Measurements from ENCODE around the gene LCN12. TPM values are rescaled to one million over a fixed set of nuclear protein-coding genes. Genes with fewer than 3 reads are reported as not detected.

The LCN12 gene
- polyA plus RNA-seq, 6 donors from 2014 or later: not detected

- peaks cover 4 to 11% (median 5%) of the 10 kb centered on the region in 3 donors for H3K4me1 Mint-ChIP-seq
- no peak overlapping the region for H3K27ac Mint-ChIP-seq
- ATAC-seq (ENCODE audit: low read depth in 2 of 2): no peak
Observed at GRCh38 chr9:136960938-136961275, 8.8 kb downstream of the LCN12 start.

DNA sequence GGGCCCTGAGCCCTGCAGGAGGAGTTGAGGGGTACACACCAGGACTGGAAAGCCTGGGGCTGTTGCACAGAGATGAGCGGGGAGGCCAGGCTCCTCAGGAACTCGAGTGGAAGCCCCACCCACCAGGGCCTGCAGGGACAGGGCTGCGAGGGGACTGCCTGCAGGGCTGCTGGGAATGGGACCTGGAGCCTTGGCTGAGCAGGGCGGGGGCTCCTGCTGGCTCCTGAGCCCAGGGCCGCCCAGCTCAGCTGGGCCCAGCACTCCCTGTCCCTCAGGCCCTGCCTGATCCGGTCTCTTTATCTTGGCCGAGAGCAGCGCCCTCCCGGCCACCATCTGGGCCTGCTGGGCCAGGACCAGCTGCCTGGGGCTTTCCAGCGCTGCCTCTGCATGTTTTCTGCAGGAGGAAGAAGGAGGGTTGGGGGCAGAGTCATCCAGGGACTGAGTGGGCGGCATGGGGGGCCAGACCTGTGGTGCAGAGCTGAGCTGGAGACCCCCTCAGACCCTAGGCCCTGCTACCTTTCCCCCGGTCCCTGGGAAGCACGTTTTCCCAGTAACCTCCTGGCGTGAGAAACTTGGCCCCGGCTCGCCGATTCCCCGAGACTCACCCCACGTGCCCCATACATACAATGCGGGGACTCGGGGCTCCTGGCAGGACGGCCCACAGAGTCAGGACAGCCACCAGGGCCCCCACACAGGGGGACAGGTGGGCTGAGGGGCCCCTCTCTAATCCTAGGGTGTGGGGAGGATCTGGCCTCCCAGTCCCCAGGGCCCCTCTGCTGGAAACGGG, 9.4 kb downstream of the LCN12 start:
- peaks cover 9 to 12% (median 11%) of the 10 kb centered on the region in 3 donors for H3K4me1 Mint-ChIP-seq
- no peak overlapping the region for H3K4me3 Mint-ChIP-seq
- H3K27me3 Mint-ChIP-seq: peaks cover 15 to 18% (median 15%) of the 10 kb centered on the region in 3 donors
- no peak overlapping the region for H3K27ac Mint-ChIP-seq
- ATAC-seq (ENCODE audit: low read depth in 2 of 2): no peak
- DNase-seq: no peak
- peaks cover 0 to 5% (median 0%) of the 10 kb centered on the region in 7 donors for H3K9me3 Mint-ChIP-seq
- peaks cover 0 to 6% of the 10 kb centered on the region in 2 donors for H3K36me3 Mint-ChIP-seq

More at GRCh38 chr9:136960938-136961275, 8.8 kb downstream of the LCN12 start:
- Mint-ChIP-seq H3K36me3 (peaks cover 0 to 9% of the 10 kb centered on the region in 2 donors), H3K27me3 (peaks cover 11 to 15% (median 12%) of the 10 kb centered on the region in 3 donors), H3K9me3 (peaks cover 0 to 7% (median 0%) of the 10 kb centered on the region in 7 donors), H3K4me3 (no peak overlapping the region)
- DNase-seq: no peak

GRCh38 chr9:136962163-136962562, 10.1 kb downstream of the LCN12 start:
- Mint-ChIP-seq H3K36me3 (no peaks in the 10 kb centered on the region), H3K27ac (no peak overlapping the region), H3K27me3 (peaks cover 9 to 19% (median 11%) of the 10 kb centered on the region in 3 donors), H3K4me1 (peaks cover 8 to 13% (median 9%) of the 10 kb centered on the region in 3 donors), H3K9me3 (no peaks in the 10 kb centered on the region), H3K4me3 (no peak overlapping the region)
- DNase-seq (no peak), ATAC-seq (ENCODE audit: low read depth in 2 of 2) (no peak)

- ATAC-seq (ENCODE audit: low read depth in 2 of 2) (no peak), DNase-seq (no peak)
- Mint-ChIP-seq H3K27ac (peak overlapping the region in 1 of 6 donors; percentile 54), H3K4me1 (peaks cover 8 to 13% (median 9%) of the 10 kb centered on the region in 3 donors), H3K27me3 (peaks cover 9 to 19% (median 11%) of the 10 kb centered on the region in 3 donors), H3K4me3 (no peak overlapping the region), H3K9me3 (no peaks in the 10 kb centered on the region), H3K36me3 (no peaks in the 10 kb centered on the region)
Observed at GRCh38 chr9:136962701-136963248, 10.7 kb downstream of the LCN12 start.

GRCh38 chr9:136963341-136963740, 11.3 kb downstream of the LCN12 start:
- peaks cover 9 to 19% (median 11%) of the 10 kb centered on the region in 3 donors for H3K27me3 Mint-ChIP-seq
- ATAC-seq (ENCODE audit: low read depth in 2 of 2) (no peak), DNase-seq (no peak)
- no peaks in the 10 kb centered on the region for H3K36me3 Mint-ChIP-seq
- no peak overlapping the region for H3K27ac Mint-ChIP-seq
- peaks cover 8 to 13% (median 9%) of the 10 kb centered on the region in 3 donors for H3K4me1 Mint-ChIP-seq
- no peaks in the 10 kb centered on the region for H3K9me3 Mint-ChIP-seq
- no peak overlapping the region for H3K4me3 Mint-ChIP-seq

DNA sequence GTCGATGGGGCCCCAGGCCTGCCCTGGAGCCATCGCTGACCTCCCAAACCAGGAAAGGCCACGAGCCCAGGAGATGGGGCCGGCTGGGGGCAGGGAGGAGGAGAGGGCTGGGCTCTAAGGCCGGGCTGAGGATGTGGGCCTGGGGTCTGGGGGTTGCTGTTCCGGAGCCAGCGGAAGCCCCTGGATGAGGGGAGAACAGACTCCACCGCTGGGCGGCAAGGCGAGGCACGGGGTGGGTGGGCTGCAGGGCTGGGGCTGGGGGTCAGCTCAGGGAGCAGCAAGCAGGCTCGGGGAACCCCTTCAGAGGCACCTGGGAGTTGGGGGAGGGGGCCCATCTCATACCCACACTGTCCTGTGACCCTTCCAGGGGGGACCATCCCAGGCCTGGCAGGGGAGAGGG, 11.7 kb downstream of the LCN12 start:
- H3K4me3 Mint-ChIP-seq: no peak overlapping the region
- no peaks in the 10 kb centered on the region for H3K36me3 Mint-ChIP-seq
- no peaks in the 10 kb centered on the region for H3K9me3 Mint-ChIP-seq
- no peak for DNase-seq
- no peak overlapping the region for H3K27ac Mint-ChIP-seq
- ATAC-seq (ENCODE audit: low read depth in 2 of 2): no peak
- H3K27me3 Mint-ChIP-seq: peaks cover 9 to 19% (median 11%) of the 10 kb centered on the region in 3 donors
- peaks cover 8 to 13% (median 9%) of the 10 kb centered on the region in 3 donors for H3K4me1 Mint-ChIP-seq

DNA sequence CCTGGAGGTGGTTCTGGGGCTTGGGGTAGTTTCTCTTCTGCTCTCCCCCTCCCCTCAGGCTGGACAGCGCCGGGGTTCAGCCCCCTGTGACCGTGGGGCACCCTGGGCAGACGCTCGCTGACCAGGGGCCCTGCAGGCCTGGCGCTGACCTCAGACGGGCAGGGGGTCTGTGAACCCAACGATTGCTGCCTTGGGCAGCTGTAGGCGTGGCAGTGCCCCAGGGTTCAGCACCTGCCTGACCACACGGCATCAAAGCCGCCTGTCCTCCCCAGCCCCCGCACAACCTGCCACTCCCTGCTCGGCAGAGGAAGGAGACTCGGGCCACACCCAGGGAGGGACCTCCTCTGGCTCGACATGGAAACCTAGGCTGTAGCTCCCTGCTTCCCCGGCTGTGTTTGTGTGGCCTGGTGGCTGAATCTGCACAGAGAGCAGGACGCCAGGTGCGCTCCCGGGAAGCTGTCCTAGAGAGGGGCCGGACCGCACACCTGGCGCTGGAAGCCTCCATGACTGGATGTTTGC, 12.2 kb downstream of the LCN12 start:
- Mint-ChIP-seq H3K27me3 (peaks cover 9 to 19% (median 11%) of the 10 kb centered on the region in 3 donors), H3K4me3 (no peak overlapping the region), H3K36me3 (no peaks in the 10 kb centered on the region), H3K27ac (no peak overlapping the region), H3K4me1 (peaks cover 8 to 13% (median 9%) of the 10 kb centered on the region in 3 donors), H3K9me3 (no peaks in the 10 kb centered on the region)
- no peak for DNase-seq
- no peak for ATAC-seq (ENCODE audit: low read depth in 2 of 2)

DNA sequence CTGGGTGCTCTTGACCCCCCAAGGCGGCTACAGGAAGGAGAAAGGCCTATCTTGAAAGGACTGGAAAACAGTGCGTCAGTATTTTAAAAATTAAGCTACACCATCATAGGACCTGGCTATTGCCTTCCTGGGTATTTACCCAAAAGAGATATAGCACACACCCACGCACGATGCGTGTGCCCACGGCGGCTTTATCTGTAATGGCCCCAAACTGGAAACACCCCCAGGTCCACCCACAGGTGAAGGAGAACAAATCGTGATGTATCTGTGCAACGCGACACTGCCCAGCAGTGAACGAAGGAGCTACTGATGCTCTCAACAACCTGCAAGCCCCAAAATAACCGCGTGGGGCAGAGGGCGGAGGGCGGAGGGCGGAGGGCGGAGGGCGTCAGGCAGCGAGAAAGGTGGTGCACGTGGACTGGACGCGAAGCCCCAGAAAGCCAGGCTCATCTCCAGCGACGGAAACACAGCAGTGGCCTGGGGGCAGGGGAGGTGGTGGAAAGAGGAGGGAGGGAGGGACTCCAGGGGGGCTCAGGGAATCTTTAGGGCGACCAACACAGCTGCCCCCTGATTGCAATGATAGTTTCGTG, 12.9 kb downstream of the LCN12 start:
- peaks cover 8 to 13% (median 9%) of the 10 kb centered on the region in 3 donors for H3K4me1 Mint-ChIP-seq
- no peak overlapping the region for H3K4me3 Mint-ChIP-seq
- H3K9me3 Mint-ChIP-seq: no peaks in the 10 kb centered on the region
- H3K27ac Mint-ChIP-seq: no peak overlapping the region
- peaks cover 9 to 21% (median 11%) of the 10 kb centered on the region in 3 donors for H3K27me3 Mint-ChIP-seq
- no peaks in the 10 kb centered on the region for H3K36me3 Mint-ChIP-seq
- DNase-seq (no peak), ATAC-seq (ENCODE audit: low read depth in 2 of 2) (no peak)

DNA sequence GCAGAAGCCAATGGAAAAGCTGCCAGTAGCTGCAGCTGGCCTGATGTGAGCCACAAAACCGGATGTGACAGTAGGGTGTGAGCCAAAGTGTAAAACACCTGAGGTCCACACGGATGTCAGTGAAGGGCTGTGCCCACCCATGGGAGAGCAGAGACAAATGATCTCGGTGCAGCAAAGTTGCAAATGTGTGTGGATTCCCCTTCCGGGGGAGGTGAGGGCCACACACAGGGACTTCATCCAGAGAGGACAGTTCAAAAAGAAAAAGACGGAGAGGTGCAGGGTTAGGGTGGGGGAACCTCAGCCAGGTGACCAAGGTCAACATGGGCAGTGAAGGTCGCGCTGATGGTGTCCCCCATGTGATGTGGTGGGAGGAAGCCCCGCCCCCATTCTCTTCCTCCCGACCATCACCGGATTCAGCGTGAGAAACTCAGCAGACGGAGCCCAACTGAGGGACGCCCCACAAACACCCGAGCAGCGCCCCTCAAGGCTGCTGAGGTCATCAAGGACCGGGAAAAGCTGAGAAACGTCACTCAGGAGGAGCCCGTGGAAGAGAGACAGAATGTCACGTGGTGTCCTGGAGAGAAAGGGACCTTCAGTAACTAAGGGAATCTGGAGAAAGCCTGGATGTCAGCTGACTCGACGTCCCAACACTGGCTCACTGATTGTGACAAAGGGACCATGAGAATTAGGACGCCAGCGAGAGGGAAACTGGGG, 13.9 kb downstream of the LCN12 start:
- H3K9me3 Mint-ChIP-seq: no peaks in the 10 kb centered on the region
- H3K27ac Mint-ChIP-seq: peak overlapping the region in 1 of 6 donors; percentile 15
- H3K4me3 Mint-ChIP-seq: peak overlapping the region; percentile 1 to 76 (median 40)
- ATAC-seq (ENCODE audit: low read depth in 2 of 2): peak in 1 of 2 donors; percentile 81
- DNase-seq: no peak
- H3K27me3 Mint-ChIP-seq: peaks cover 9 to 27% (median 11%) of the 10 kb centered on the region in 3 donors
- H3K4me1 Mint-ChIP-seq: peaks cover 8 to 13% (median 9%) of the 10 kb centered on the region in 3 donors
- H3K36me3 Mint-ChIP-seq: no peaks in the 10 kb centered on the region

DNA sequence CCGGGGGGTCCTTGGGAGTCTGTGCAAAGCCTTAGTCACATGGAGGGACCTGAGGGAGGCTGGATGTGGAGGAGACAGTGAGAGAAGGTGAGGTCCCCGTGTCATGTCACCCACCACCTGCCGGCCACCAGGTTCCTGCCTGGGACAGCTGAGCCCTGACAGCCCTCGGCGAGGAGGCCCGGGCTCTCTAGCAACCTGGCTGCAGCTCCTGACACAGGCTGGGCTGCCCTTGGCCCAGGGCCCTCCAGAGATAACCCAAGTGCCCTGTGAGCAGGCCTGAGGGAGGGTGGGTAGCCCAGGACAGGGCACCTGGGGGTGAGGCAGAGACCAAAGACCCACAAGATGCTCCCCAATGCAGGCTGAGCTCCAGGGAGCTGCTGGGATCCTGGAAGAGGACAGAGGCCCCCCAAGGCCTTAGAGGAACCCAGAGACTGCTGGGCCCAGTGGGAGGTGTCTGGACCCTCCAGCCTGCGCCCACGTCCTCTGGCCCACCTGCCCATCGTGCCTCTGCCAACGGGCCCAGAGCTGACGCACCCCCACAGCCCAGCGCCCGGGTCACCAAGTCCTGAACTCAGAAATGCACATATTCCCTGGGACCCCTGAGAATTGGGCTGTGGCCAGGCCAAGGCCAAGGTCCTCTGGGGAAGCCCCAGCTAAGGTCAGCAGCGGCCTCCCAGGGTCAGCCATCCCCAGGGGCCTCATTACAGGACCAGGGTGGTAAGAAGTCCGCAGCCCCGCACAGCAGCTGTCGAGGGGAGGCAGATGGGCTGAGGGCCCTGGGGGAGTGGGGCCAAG, 16.5 kb downstream of the LCN12 start:
- H3K27ac Mint-ChIP-seq: no peak overlapping the region
- no peak for ATAC-seq (ENCODE audit: low read depth in 2 of 2)
- H3K4me3 Mint-ChIP-seq: no peak overlapping the region
- H3K9me3 Mint-ChIP-seq: no peaks in the 10 kb centered on the region
- H3K36me3 Mint-ChIP-seq: no peaks in the 10 kb centered on the region
- no peak for DNase-seq
- H3K27me3 Mint-ChIP-seq: peaks cover 8 to 20% (median 9%) of the 10 kb centered on the region in 3 donors
- peaks cover 8 to 13% (median 9%) of the 10 kb centered on the region in 3 donors for H3K4me1 Mint-ChIP-seq

DNA sequence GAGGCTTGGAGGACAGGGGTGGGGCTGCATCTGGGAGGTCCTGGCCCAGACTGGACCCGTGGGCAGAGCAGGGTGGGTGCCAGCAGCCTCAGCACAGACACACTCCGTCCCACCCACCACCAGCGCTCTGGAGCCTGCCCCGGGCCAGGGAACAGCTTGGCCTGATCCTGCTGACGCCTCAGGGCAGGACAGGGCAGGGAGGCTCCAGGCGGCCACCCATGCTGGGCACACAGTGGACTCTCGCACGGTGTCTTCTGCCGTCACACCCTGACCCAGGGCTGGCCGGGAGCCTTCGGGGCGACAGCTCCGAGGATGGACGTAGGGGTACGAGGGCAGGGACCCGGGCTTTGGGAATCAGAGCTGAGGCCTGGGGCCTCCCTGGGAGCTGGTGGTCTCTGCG, 17.1 kb downstream of the LCN12 start:
- H3K27ac Mint-ChIP-seq: no peak overlapping the region
- ATAC-seq (ENCODE audit: low read depth in 2 of 2) (no peak), DNase-seq (no peak)
- no peaks in the 10 kb centered on the region for H3K9me3 Mint-ChIP-seq
- peaks cover 8 to 20% (median 9%) of the 10 kb centered on the region in 3 donors for H3K27me3 Mint-ChIP-seq
- no peaks in the 10 kb centered on the region for H3K36me3 Mint-ChIP-seq
- H3K4me1 Mint-ChIP-seq: peaks cover 8 to 13% (median 9%) of the 10 kb centered on the region in 3 donors
- H3K4me3 Mint-ChIP-seq: no peak overlapping the region

DNA sequence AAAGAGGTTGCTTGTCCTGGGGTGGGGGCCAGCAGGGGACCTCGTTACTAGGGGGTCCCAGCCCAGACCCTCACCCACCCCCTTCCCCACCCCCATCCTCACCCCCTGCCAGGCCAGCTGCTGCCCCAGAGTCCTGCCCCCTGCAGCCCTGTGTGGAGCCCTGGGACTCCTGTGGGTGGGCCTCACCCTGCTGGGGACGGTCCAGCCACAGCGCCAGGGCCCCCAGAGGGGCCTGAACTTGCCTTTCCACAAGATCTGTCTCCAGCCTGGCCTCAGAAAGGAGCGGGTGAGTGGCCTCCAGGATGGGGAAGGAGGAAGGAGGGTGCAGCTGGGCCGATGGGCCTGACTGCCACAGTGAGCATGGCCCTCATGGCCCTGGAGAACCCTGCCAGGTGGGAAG, 17.7 kb downstream of the LCN12 start:
- Mint-ChIP-seq H3K27me3 (peaks cover 8 to 20% (median 9%) of the 10 kb centered on the region in 3 donors), H3K36me3 (no peaks in the 10 kb centered on the region), H3K4me3 (no peak overlapping the region), H3K27ac (no peak overlapping the region), H3K9me3 (no peaks in the 10 kb centered on the region), H3K4me1 (peaks cover 8 to 13% (median 9%) of the 10 kb centered on the region in 3 donors)
- no peak for ATAC-seq (ENCODE audit: low read depth in 2 of 2)
- DNase-seq: no peak

All from naive B cell (primary cell).